GM12892 (cell line): ENCODE measurements around the gene MCM3AP.

Source experiments
- POLR2A ChIP-seq: IDR thresholded peaks from 2 replicates; pipeline ENCODE4 v1.6.1; 2011; ENCODE audit warnings: low read depth, low read length, control low read depth
- POLR2AphosphoS5 ChIP-seq: IDR thresholded peaks from 2 replicates; pipeline ENCODE4 v1.6.1; 2011; ENCODE audit warnings: low read depth, low read length, control low read depth

DNA sequence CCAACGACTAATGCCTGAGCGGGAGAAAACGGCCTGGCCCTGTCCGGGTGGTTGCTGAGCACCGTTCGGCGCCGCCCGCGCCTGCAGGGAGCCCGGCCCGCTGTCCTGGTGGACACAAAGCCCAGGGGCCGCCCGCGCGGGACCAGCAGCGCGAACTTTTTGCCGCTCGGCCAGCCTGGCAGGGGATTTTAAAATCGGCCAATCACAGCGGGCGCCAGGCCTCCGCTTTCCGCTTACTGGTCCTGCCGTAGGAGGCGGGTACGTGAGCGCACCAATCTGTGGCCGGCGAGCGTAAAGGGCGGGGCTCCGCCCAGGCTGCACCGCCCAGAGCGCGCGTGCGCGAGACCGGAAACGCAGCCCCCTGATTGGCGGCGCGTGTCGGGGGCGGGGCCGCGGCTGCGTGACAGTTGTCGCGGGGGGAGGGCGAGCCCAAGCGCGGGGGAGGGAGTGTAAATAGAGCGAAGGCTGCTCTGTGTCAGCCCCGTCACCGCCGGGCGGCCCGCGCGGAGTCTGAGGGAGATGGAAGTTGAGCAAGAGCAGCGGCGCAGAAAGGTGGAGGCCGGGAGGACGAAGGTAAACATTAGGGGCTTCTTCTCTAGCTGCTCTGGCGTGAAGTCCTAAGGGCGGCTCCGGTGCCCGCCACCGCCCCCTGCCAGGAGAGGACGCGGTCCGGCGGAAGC is 38.4 kb upstream of the MCM3AP start, which contains the start of the genes C21orf58 and PCNT:
- TF ChIP-seq POLR2A (peak; percentile 77), POLR2AphosphoS5 (peak; percentile 63; the same call in 1 of the 2 replicates)
